LoVo (cell line): Measurements from ENCODE around the gene CYP51A1.
"Not testable (repeated sequence)": the region's sequence is repeated elsewhere in the genome, so short reads cannot be mapped to it uniquely, and the experiment has no call there.

ENCODE experiments used
- DNase-seq: peaks from one replicate; pipeline ENCODE4 v3.0.0-alpha.2; 2016; ENCODE audit warnings: low spot score

CYP51A1 gene

DNA sequence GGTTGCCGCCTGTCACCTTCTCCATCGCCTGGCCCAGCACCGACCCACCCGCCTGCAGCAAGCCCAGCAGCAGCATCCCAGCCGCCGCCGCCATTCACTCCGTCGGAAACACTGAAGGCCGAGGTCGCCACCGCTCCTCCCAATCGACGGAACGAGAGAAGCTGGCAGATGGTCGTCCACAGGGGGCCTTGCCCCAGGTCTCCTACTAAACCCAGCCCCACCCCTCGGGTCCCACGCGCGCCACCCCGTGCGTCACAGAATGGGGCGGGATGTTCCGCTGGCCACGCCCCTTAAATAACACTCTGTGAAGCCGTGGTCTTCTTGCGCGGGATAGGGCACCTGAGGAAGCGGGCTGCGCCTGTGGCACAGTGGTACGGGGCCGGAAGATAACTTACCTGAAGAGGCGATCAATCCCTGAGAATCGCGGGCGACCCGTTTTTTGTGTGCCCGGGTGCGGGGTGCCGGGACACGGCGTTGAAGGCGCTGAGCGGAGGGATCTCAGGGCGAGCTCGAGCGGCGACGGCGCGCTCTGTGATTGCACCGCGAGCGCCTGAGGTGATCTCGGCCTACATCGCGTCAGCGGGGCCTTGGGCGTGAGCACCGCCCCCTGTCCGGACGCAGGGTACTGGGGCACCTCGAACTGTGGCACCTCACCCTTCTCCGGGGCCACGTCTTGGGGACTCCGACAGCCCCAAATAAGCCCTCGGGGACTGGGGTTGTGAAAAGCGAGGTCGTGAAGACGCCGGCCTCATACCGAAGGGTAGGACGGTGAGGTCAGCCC lies at the start of gene CYP51A1:
CYP51A1 (minus strand) TSS at position 207 of the 781 bp plus-strand sequence; CDS start at position 94, 113 bp downstream.
- DNase-seq: peak; percentile 96

GRCh38 chr7:92178928-92179924 lies 44.9 kb upstream of the CYP51A1 start, which contains the start of gene LRRD1:
LRRD1 (minus strand) TSS chr7:92179142; CDS start chr7:92165202, 13,940 bp downstream.
- peak; percentile 79 for DNase-seq

DNA sequence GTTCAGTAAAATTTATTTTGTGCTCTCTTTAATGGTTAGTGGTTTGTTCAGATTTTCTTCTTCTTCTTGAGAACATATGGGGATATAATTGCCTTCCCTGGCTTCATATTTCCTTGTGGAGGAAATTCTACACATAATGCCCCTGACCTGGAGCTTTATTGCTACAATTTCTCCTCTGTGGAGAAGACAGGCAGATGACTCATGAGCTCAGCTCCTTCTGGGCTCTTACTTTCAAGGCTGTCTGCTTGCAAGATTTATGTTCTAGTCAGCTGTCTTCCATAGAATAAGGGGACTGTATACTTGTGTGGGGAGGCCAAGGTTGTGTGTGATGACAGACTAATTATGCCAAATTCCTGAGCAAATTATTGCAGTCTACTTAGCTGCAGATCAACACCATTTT lies 43.1 kb upstream of the CYP51A1 start:
- DNase-seq: peak; percentile 17

GRCh38 chr7:92169529-92169928 lies 35.3 kb upstream of the CYP51A1 start:
- not testable (repeated sequence) for DNase-seq

DNA sequence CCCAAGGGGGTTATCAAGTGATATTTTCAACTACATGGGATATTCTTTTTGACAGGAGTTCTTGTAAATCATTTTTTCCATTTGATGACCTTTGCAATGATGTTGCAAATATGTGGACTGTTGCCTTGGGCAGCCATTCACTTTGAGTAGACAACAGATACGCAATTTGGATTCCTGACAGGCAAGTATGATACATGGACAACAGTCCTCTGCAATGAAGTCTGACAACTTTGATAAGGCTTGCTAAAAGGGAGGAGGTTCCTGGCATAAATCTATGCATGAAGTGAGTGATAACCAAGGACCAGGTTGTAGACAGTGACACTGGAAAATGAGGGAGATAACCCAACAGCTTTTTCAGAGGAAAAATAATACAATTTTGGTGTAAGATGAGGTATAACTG lies 27.0 kb upstream of the CYP51A1 start:
- DNase-seq: no peak

- no peak for DNase-seq
Observed at GRCh38 chr7:92158660-92159575, 24.6 kb upstream of the CYP51A1 start.

- DNase-seq: no peak
Observed at GRCh38 chr7:92156990-92157389, 22.7 kb upstream of the CYP51A1 start.

DNA sequence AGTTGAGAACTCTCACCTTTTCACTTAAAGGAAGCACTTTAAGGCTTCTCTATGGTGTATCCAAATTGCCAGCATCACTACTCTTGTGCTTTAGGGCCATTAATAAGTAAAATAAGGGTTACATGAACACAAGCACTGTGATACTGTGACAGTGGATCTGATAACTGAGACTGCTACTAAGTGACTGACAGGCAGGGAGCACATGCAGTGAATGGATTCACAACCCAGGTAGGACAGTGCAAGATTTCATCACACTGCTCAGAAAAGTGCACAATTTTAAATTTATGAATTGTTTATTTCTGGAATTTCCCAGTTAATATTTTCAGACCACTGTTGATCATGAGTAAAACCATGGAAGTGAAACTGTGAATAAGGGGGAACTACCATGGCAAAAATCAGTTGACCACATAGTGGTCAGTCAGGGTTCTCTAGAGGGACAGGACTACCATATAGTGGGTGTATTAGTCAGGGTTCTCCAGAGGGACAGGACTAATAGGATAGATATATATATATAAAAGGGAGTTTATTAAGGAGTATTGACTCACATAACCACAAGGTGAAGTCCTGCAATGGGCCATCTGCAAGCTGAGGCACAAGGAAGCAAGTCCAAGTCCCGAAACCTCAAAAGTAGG lies 20.9 kb upstream of the CYP51A1 start:
- DNase-seq: no peak

DNA sequence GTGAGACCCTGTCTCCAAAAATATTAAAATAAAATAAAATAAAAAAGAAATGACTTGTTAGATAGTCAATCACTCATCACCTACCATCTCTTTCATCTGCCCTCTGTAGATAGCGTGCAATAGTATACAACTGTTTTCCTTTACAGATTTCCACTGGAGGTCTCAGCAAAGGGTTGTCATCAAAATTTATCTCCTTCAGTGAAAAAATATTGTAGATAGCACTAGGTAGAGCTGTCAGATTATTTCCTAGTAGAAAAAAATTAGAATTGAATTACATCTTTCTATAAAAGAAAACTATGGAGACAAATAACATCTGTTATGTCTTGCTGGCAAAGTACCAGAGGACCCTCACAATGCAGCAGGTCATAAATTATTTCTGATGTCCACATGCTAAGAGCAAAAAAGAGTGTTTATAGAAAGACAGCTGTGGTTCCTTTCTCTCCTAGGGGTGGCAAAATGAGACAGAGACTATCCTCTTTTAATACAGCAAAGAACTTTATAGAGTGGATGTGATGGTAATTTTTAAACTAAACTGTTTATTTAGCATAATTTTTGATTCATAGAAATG lies 16.3 kb upstream of the CYP51A1 start:
- no peak for DNase-seq

- DNase-seq: no peak
Observed at GRCh38 chr7:92149736-92150239, 15.5 kb upstream of the CYP51A1 start.

DNA sequence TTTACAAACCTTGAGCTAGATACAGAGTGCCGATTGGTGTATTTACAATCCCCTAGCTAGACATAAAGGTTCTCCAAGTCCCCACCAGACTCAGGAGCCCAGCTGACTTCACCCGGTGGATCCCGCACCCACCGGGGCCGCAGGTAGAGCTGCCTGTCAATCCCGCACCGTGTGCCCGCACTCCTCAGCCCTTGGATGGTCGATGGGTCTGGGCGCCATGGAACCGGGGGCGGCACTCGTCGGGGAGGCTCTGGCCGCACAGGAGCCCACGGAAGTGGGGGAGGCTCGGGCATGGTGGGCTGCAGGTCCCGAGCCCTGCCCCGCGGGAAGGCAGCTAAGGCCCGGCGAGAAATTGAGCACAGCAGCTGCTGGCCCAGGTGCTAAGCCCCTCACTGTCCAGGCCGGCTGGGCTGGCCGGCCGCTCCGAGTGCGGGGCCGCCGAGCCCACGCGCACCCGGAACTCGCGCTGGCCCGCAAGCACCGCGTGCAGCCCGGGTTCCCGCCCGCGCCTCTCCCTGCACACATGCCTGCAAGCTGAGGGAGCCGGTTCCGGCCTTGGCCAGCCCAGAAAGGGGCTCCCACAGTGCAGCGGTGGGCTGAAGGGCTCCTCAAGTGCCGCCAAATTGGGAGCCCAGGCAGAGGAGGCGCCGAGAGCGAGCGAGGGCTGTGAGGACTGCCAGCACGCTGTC lies 9.1 kb upstream of the CYP51A1 start:
- not testable (repeated sequence) for DNase-seq

DNA sequence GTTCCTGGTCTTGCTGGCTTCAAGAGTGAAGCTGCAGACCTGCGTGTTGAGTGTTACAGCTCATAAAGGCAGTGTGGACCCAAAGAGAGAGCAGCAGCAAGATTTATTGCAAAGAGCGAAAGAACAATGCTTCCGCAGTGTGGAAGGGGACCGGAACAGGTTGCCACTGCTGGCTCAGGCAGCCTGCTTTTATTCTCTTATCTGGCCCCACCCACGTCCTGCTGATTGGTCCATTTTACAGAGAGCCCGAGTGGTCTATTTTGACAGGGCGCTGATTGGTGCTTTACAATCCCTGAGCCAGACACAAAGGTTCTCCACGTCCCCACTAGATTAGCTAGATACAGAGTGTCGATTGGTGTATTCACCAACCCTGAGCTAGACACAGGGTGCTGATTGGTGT lies 8.5 kb upstream of the CYP51A1 start:
- DNase-seq: not testable (repeated sequence)

DNA sequence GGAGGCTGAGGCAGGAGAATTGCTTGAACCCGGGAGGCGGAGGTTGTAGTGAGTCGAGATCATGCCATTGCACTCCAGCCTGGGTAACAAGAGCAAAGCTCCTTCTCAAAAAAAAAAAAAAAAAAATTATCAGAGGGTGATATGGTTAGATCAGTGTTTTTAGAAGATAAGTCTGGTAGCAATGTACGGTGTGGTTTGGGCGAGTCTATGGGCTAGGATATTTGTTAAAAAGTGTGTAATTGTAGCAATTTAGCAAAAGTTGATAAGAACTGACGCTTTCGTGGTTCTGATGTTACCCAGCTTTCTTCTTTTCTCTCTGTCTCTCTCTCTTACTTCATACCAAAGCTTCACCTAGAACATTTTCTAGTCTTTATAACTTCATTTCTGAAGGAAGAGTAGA lies 6.9 kb upstream of the CYP51A1 start:
- DNase-seq: no peak

GRCh38 chr7:92137557-92137956 lies 3.3 kb upstream of the CYP51A1 start:
- DNase-seq: no peak

DNA sequence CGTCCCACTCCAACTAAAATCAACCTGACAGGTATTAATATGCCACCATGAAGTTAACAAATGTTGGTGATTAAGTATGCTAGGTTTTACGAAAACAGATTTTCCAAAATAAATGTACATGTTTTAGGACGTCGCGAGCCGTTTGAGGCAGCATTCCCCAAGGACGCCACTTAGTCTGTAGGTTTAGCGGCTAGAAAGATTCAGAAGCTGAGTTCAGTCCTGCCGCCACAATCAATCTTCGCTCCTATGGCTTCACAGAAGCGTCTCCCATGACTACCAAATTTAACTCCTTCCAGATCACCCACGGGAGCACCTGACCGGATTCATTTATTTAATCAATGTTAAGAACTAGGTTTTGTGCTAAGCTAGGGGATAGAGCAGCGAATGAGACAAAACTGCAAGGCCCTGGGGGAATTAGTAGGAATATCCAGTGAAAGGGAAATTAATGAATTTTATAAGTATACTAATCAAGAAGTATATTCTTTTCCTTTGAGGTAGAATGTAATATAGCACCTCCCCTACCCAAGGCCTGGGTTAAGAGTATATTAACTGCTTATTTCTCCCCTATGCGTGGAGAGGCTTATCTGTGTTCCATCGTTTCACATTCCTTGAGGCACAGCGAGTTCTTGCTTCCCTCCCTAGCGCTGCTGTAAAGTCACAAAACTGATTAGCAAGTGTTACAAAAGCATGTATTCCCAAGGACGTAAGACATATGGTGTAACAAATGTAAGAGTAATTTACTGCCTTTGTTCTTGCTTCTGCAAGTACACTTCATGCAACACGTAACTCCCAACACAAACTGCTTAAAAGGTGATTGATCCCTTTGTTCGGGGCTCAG lies 994 bp upstream of the CYP51A1 start:
- DNase-seq: no peak

- peak; percentile 63 for DNase-seq
Observed at GRCh38 chr7:92133737-92134270, 473 bp downstream of the CYP51A1 start.

- DNase-seq: no peak
Observed at GRCh38 chr7:92133133-92133736, 1.0 kb downstream of the CYP51A1 start.

DNA sequence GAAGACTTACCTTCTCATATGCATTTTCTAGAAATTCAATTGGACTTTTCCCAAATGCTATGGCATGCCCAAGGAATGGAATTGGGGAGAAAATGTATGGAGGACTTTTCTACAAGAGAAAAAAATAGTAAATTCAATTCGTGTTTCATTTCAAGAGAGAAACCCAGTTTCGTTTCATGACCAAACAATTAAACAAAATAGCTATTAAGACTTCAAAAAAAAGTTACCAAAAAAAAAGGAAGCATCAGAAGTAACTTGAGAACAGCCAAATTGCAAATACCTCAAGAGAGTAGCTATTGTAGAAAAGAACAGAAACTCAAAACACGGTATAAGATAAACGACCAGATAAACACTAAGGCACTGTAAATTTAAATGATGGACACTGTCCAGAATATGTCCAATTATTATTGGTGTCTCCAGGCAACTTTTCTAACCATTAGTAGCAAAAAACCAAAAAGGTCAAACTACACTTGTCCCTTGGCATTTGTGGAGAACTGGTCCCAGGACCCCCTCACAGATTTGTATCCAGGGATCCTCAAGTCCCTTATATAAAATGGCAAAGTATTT lies 2.4 kb downstream of the CYP51A1 start:
- no peak for DNase-seq
